Mononuclear cell (primary cell): ENCODE measurements around the gene KIF12. TPM values are rescaled to one million over a fixed set of nuclear protein-coding genes. Genes with fewer than 3 reads are reported as not detected.

Experiments
- H3K27me3 ChIP-seq: 2 replicates; pipeline ENCODE4 v1.6.0; 2011; ENCODE audit warnings: low read length, control low read depth; ENCODE audit not compliant: insufficient read depth
- H3K4me1 ChIP-seq: 2 replicates; pipeline ENCODE4 v1.5.1; 2011; ENCODE audit warnings: mild to moderate bottlenecking, low read length, control low read depth; ENCODE audit not compliant: insufficient read depth
- H3K4me3 ChIP-seq: 2 replicates; pipeline ENCODE4 v1.5.1; 2011; ENCODE audit warnings: mild to moderate bottlenecking, low read length, moderate library complexity
- H3K9me3 ChIP-seq: 2 replicates; pipeline ENCODE4 v1.5.1; 2011; ENCODE audit warnings: low read depth, mild to moderate bottlenecking, control low read depth, low read length
- total RNA-seq: library from RNA; depleted of rRNA; stranded (reverse); fragments of >200 nt; gene quantifications from one replicate; pipeline ENCODE4 v1.2.3, GENCODE V29; 2012

Gene KIF12
- total RNA-seq, 1 donor: not detected

- H3K27me3 ChIP-seq: no peaks in the 10 kb centered on the region
- no peak overlapping the region for H3K4me3 ChIP-seq
- no peaks in the 10 kb centered on the region for H3K4me1 ChIP-seq
- H3K9me3 ChIP-seq: no peaks in the 10 kb centered on the region
Observed at GRCh38 chr9:114076237-114077161, 22.6 kb downstream of the KIF12 start.

GRCh38 chr9:114075602-114076001 is 23.5 kb downstream of the KIF12 start:
- Histone ChIP-seq H3K4me3 (no peak overlapping the region), H3K4me1 (no peaks in the 10 kb centered on the region), H3K27me3 (no peaks in the 10 kb centered on the region)

GRCh38 chr9:114072184-114073140 is 26.6 kb downstream of the KIF12 start:
- no peaks in the 10 kb centered on the region for H3K4me1 ChIP-seq
- no peaks in the 10 kb centered on the region for H3K27me3 ChIP-seq
- H3K4me3 ChIP-seq: no peak overlapping the region

More at GRCh38 chr9:114075602-114076001, 23.5 kb downstream of the KIF12 start:
- H3K9me3 ChIP-seq: no peaks in the 10 kb centered on the region

GRCh38 chr9:114071197-114071795 is 27.8 kb downstream of the KIF12 start:
- no peaks in the 10 kb centered on the region for H3K4me1 ChIP-seq
- H3K9me3 ChIP-seq: no peaks in the 10 kb centered on the region
- no peak overlapping the region for H3K4me3 ChIP-seq
- H3K27me3 ChIP-seq: no peaks in the 10 kb centered on the region

More at GRCh38 chr9:114072184-114073140, 26.6 kb downstream of the KIF12 start:
- no peaks in the 10 kb centered on the region for H3K9me3 ChIP-seq

GRCh38 chr9:114070188-114071103 is 28.6 kb downstream of the KIF12 start:
- H3K4me1 ChIP-seq: no peaks in the 10 kb centered on the region
- H3K9me3 ChIP-seq: no peaks in the 10 kb centered on the region
- H3K27me3 ChIP-seq: no peaks in the 10 kb centered on the region
- H3K4me3 ChIP-seq: no peak overlapping the region

GRCh38 chr9:114069476-114070187 is 29.5 kb downstream of the KIF12 start:
- H3K9me3 ChIP-seq: no peaks in the 10 kb centered on the region
- no peaks in the 10 kb centered on the region for H3K27me3 ChIP-seq
- no peaks in the 10 kb centered on the region for H3K4me1 ChIP-seq
- no peak overlapping the region for H3K4me3 ChIP-seq

GRCh38 chr9:114065304-114065703 is 33.8 kb downstream of the KIF12 start:
- Histone ChIP-seq H3K27me3 (no peaks in the 10 kb centered on the region), H3K4me3 (no peak overlapping the region), H3K9me3 (no peaks in the 10 kb centered on the region), H3K4me1 (no peaks in the 10 kb centered on the region)

- no peaks in the 10 kb centered on the region for H3K9me3 ChIP-seq
- no peaks in the 10 kb centered on the region for H3K4me1 ChIP-seq
- no peak overlapping the region for H3K4me3 ChIP-seq
- H3K27me3 ChIP-seq: no peaks in the 10 kb centered on the region
Observed at GRCh38 chr9:114061830-114062474, 37.1 kb downstream of the KIF12 start.

GRCh38 chr9:114061292-114061691 is 37.8 kb downstream of the KIF12 start:
- Histone ChIP-seq H3K9me3 (no peaks in the 10 kb centered on the region), H3K27me3 (no peaks in the 10 kb centered on the region), H3K4me3 (no peak overlapping the region), H3K4me1 (no peaks in the 10 kb centered on the region)

- H3K9me3 ChIP-seq: no peaks in the 10 kb centered on the region
- no peaks in the 10 kb centered on the region for H3K4me1 ChIP-seq
- H3K27me3 ChIP-seq: no peaks in the 10 kb centered on the region
- no peak overlapping the region for H3K4me3 ChIP-seq
Observed at GRCh38 chr9:114060711-114061110, 38.4 kb downstream of the KIF12 start.

GRCh38 chr9:114060070-114060469 is 39.0 kb downstream of the KIF12 start:
- no peaks in the 10 kb centered on the region for H3K27me3 ChIP-seq
- no peaks in the 10 kb centered on the region for H3K4me1 ChIP-seq
- H3K9me3 ChIP-seq: no peaks in the 10 kb centered on the region
- no peak overlapping the region for H3K4me3 ChIP-seq

GRCh38 chr9:114059047-114059803 is 39.9 kb downstream of the KIF12 start:
- Histone ChIP-seq H3K4me3 (no peak overlapping the region), H3K27me3 (no peaks in the 10 kb centered on the region), H3K4me1 (no peaks in the 10 kb centered on the region), H3K9me3 (no peaks in the 10 kb centered on the region)

GRCh38 chr9:114058688-114059046 is 40.4 kb downstream of the KIF12 start:
- no peaks in the 10 kb centered on the region for H3K4me1 ChIP-seq
- no peak overlapping the region for H3K4me3 ChIP-seq
- H3K27me3 ChIP-seq: no peaks in the 10 kb centered on the region
- no peaks in the 10 kb centered on the region for H3K9me3 ChIP-seq
